HepG2 (cell line): ENCODE results near the gene CHAF1A. TPM values are rescaled to one million over a fixed set of nuclear protein-coding genes. Genes with fewer than 3 reads are reported as not detected.
A peak's percentile ranks its signal among the peaks of the same experiment; 100 is the strongest.

ENCODE experiments used
- CCDC6 ChIP-seq: sonication (generic); formaldehyde crosslinking; IDR thresholded peaks from 2 replicates; pipeline ENCODE4 v1.8.1; 2022; ENCODE audit warnings: mild to moderate bottlenecking, missing genetic modification reagents, moderate library complexity
- GFI1 ChIP-seq: sonication (generic); formaldehyde crosslinking; IDR thresholded peaks from 2 replicates; pipeline ENCODE4 v1.5.0; 2020; ENCODE audit warnings: missing genetic modification reagents, mild to moderate bottlenecking, borderline replicate concordance
- KLF12 ChIP-seq: sonication (generic); formaldehyde crosslinking; IDR thresholded peaks from 2 replicates; pipeline ENCODE4 v1.4.0; 2020; ENCODE audit warnings: missing genetic modification reagents, borderline replicate concordance
- MXI1 ChIP-seq: IDR thresholded peaks from 3 replicates; pipeline ENCODE4 v1.6.1; 2012; ENCODE audit warnings: low read depth, low read length, inconsistent platforms, borderline replicate concordance
- NFKB2 ChIP-seq: sonication (generic); formaldehyde crosslinking; IDR thresholded peaks from 2 replicates; pipeline ENCODE4 v1.4.0; 2020; ENCODE audit warnings: missing genetic modification reagents, borderline replicate concordance
- SRSF4 ChIP-seq: fragments of 200-400 bp; formaldehyde crosslinking; IDR thresholded peaks from one replicate; pipeline ENCODE4 v1.6.1; 2018; ENCODE audit warnings: mild to moderate bottlenecking, low read depth, low read length, moderate library complexity; ENCODE audit not compliant: poor library complexity, severe bottlenecking
- ZNF138 ChIP-seq: sonication (generic); formaldehyde crosslinking; IDR thresholded peaks from 2 replicates; pipeline ENCODE4 v1.5.0; 2020; ENCODE audit warnings: mild to moderate bottlenecking, low read depth, missing genetic modification reagents
- ZNF598 ChIP-seq: sonication (generic); formaldehyde crosslinking; IDR thresholded peaks from 2 replicates; pipeline ENCODE4 v1.5.1; 2020; ENCODE audit warnings: mild to moderate bottlenecking, missing genetic modification reagents, borderline replicate concordance
- polyA plus RNA-seq, 8 experiments: library from polyadenylated mRNA; depleted of rRNA in 3 of 8; stranded (reverse) in 7 of 8; unstranded in 1 of 8; fragments of >200 nt; fragmentation: Illumina TruSeq in 4 of 8; extraction: Trizol in 4 of 8; gene quantifications; 2 replicates each; pipeline versions ENCODE4 v1.2.1 to v1.2.3, GENCODE V29; 2011 to 2016; ENCODE audit warnings: low read depth in 4 of 8, missing spikeins in 1 of 8, mixed read lengths in 1 of 8; ENCODE audit not compliant: insufficient read depth in 1 of 8
- total RNA-seq, 5 experiments: library from RNA; depleted of rRNA; stranded (reverse); fragments of >200 nt; fragmentation: Illumina TruSeq; extraction: Trizol; gene quantifications; 2 replicates each; pipeline ENCODE4 v1.2.3, GENCODE V29; 2016; ENCODE audit warnings: low read depth in 1 of 5
- TF ChIP-seq, protein P1 (sequence below): IDR thresholded peaks from 2 replicates; pipeline ENCODE4 v1.6.1; 2018; ENCODE audit warnings: missing genetic modification reagents, mild to moderate bottlenecking, missing compliant biosample characterization
- TF ChIP-seq, protein P2 (sequence below): sonication (generic); formaldehyde crosslinking; IDR thresholded peaks from 2 replicates; pipeline ENCODE4 v1.9.0; 2021; ENCODE audit warnings: missing genetic modification reagents, borderline replicate concordance
- TF ChIP-seq, protein P3 (sequence below): IDR thresholded peaks from 2 replicates; pipeline ENCODE4 v1.6.1; 2016
- TF ChIP-seq, protein P4 (sequence below): sonication (generic); formaldehyde crosslinking; IDR thresholded peaks from 2 replicates; pipeline ENCODE4 v1.4.0; 2020; ENCODE audit warnings: missing genetic modification reagents, borderline replicate concordance
- TF ChIP-seq, protein P5 (sequence below): sonication (generic); formaldehyde crosslinking; IDR thresholded peaks from 2 replicates; pipeline ENCODE4 v1.5.0; 2020; ENCODE audit warnings: missing genetic modification reagents
- TF ChIP-seq, protein P6 (sequence below): sonication (generic); formaldehyde crosslinking; IDR thresholded peaks from 2 replicates; pipeline ENCODE4 v1.8.1; 2023; ENCODE audit warnings: mild to moderate bottlenecking, inconsistent platforms, moderate library complexity, missing genetic modification reagents, borderline replicate concordance
- TF ChIP-seq, protein P7 (sequence below): sonication (generic); formaldehyde crosslinking; IDR thresholded peaks from 2 replicates; pipeline ENCODE4 v1.4.0; 2020; ENCODE audit warnings: low read depth, mild to moderate bottlenecking, missing genetic modification reagents

CHAF1A gene
- total and polyA plus RNA-seq, 2 of the 13 experiments (the other 11 are each of a cell fraction or from before 2014, with no cell fraction given), result 11.0 to 34.8 TPM

DNA sequence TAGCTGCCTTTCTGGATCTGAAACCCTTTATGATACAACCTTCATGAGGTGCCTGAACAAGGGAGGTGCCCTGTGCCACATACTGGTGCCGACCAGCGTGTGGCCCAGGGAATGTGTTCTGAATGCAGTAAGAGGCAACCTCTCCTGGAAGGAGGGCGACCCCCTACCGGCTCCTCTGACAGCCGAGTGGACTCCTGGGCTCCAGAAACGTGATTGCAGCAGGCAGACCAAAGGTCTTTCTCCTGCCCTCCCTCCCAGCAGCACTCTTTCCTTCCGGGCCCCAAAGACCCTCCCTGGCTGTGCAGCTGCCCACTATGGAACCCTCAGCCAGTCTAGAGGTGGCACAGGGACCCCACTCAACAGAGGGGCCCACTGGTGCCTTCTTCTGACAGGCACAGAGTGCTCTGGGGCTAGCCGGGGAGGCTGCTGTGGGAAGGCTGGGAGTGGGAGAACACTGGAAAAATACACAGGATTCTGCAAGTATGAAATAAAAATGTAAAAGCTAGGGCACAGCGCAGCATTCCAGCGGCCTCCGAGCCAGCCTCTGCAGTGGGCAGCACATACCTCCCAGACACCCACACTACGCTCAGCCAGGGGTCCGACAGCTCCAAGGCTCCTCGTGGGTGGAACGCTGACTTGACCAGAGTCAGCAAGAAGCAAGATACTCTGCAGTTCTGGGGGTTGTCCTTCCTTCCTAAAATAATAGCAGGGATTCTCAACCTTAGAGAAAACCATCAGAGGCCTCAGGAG lies 17.0 kb upstream of the CHAF1A start (continued):
- TF ChIP-seq, protein P1, sequence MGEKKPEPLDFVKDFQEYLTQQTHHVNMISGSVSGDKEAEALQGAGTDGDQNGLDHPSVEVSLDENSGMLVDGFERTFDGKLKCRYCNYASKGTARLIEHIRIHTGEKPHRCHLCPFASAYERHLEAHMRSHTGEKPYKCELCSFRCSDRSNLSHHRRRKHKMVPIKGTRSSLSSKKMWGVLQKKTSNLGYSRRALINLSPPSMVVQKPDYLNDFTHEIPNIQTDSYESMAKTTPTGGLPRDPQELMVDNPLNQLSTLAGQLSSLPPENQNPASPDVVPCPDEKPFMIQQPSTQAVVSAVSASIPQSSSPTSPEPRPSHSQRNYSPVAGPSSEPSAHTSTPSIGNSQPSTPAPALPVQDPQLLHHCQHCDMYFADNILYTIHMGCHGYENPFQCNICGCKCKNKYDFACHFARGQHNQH (CRISPR knock-in tag), result no peak
- TF ChIP-seq CCDC6 (CRISPR knock-in tag) (no peak), ZNF138 (CRISPR knock-in tag) (no peak), SRSF4 (no peak), ZNF598 (CRISPR knock-in tag) (0 out of 2 replicates have a peak, but pooled peaks have one; percentile 21), NFKB2 (CRISPR knock-in tag) (no peak), GFI1 (peak; percentile 82), MXI1 (peak; percentile 28; the same call in 1 of the 3 replicates), KLF12 (CRISPR knock-in tag) (no peak)
- TF ChIP-seq, protein P2, sequence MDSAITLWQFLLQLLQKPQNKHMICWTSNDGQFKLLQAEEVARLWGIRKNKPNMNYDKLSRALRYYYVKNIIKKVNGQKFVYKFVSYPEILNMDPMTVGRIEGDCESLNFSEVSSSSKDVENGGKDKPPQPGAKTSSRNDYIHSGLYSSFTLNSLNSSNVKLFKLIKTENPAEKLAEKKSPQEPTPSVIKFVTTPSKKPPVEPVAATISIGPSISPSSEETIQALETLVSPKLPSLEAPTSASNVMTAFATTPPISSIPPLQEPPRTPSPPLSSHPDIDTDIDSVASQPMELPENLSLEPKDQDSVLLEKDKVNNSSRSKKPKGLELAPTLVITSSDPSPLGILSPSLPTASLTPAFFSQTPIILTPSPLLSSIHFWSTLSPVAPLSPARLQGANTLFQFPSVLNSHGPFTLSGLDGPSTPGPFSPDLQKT (CRISPR knock-in tag), result no peak
- TF ChIP-seq, protein P3, sequence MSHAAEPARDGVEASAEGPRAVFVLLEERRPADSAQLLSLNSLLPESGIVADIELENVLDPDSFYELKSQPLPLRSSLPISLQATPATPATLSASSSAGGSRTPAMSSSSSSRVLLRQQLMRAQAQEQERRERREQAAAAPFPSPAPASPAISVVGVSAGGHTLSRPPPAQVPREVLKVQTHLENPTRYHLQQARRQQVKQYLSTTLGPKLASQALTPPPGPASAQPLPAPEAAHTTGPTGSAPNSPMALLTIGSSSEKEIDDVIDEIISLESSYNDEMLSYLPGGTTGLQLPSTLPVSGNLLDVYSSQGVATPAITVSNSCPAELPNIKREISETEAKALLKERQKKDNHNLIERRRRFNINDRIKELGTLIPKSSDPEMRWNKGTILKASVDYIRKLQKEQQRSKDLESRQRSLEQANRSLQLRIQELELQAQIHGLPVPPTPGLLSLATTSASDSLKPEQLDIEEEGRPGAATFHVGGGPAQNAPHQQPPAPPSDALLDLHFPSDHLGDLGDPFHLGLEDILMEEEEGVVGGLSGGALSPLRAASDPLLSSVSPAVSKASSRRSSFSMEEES, result no peak
- TF ChIP-seq, protein P4, sequence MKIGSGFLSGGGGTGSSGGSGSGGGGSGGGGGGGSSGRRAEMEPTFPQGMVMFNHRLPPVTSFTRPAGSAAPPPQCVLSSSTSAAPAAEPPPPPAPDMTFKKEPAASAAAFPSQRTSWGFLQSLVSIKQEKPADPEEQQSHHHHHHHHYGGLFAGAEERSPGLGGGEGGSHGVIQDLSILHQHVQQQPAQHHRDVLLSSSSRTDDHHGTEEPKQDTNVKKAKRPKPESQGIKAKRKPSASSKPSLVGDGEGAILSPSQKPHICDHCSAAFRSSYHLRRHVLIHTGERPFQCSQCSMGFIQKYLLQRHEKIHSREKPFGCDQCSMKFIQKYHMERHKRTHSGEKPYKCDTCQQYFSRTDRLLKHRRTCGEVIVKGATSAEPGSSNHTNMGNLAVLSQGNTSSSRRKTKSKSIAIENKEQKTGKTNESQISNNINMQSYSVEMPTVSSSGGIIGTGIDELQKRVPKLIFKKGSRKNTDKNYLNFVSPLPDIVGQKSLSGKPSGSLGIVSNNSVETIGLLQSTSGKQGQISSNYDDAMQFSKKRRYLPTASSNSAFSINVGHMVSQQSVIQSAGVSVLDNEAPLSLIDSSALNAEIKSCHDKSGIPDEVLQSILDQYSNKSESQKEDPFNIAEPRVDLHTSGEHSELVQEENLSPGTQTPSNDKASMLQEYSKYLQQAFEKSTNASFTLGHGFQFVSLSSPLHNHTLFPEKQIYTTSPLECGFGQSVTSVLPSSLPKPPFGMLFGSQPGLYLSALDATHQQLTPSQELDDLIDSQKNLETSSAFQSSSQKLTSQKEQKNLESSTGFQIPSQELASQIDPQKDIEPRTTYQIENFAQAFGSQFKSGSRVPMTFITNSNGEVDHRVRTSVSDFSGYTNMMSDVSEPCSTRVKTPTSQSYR (CRISPR knock-in tag), result 0 out of 2 replicates have a peak, but pooled peaks have one; percentile 12
- TF ChIP-seq, protein P5, sequence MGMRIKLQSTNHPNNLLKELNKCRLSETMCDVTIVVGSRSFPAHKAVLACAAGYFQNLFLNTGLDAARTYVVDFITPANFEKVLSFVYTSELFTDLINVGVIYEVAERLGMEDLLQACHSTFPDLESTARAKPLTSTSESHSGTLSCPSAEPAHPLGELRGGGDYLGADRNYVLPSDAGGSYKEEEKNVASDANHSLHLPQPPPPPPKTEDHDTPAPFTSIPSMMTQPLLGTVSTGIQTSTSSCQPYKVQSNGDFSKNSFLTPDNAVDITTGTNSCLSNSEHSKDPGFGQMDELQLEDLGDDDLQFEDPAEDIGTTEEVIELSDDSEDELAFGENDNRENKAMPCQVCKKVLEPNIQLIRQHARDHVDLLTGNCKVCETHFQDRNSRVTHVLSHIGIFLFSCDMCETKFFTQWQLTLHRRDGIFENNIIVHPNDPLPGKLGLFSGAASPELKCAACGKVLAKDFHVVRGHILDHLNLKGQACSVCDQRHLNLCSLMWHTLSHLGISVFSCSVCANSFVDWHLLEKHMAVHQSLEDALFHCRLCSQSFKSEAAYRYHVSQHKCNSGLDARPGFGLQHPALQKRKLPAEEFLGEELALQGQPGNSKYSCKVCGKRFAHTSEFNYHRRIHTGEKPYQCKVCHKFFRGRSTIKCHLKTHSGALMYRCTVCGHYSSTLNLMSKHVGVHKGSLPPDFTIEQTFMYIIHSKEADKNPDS, result no peak
- TF ChIP-seq, protein P6, sequence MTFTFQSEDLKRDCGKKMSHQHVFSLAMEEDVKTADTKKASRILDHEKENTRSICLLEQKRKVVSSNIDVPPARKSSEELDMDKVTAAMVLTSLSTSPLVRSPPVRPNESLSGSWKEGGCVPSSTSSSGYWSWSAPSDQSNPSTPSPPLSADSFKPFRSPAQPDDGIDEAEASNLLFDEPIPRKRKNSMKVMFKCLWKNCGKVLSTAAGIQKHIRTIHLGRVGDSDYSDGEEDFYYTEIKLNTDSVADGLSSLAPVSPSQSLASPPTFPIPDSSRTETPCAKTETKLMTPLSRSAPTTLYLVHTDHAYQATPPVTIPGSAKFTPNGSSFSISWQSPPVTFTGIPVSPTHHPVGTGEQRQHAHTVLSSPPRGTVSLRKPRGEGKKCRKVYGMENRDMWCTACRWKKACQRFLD (CRISPR knock-in tag), result no peak
- TF ChIP-seq, protein P7, sequence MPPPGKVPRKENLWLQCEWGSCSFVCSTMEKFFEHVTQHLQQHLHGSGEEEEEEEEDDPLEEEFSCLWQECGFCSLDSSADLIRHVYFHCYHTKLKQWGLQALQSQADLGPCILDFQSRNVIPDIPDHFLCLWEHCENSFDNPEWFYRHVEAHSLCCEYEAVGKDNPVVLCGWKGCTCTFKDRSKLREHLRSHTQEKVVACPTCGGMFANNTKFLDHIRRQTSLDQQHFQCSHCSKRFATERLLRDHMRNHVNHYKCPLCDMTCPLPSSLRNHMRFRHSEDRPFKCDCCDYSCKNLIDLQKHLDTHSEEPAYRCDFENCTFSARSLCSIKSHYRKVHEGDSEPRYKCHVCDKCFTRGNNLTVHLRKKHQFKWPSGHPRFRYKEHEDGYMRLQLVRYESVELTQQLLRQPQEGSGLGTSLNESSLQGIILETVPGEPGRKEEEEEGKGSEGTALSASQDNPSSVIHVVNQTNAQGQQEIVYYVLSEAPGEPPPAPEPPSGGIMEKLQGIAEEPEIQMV (CRISPR knock-in tag), result no peak
